NCI-H526 (cell line): ENCODE data around the gene MAGEA2.
"Not testable (repeated sequence)": the region's sequence is repeated elsewhere in the genome, so short reads cannot be mapped to it uniquely, and the experiment has no call there.

ENCODE experiments used
- DNase-seq, 2 experiments: peaks; one replicate each; lab custom pipeline; 2025; lab: John Stamatoyannopoulos, UW

Gene MAGEA2

DNA sequence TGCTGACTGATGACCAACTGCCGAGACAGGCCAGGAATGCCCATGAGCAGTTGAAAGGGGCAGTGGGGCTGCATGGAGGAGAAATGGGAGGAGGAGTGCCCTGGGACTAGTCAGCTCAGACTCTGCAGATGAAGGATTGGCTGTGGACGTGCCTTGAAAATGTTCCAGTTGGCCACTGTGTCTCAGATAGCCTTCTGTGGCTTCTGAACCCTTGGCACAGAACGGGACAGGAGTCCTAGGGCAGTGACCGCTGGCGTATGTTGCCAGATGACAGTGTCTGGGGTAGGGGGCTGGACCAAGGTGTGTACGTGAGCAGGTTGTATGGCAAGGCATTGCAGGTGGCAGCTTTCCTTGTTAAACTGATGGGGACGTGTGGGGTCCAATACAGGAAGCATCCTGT lies 47.1 kb downstream of the MAGEA2 start:
- DNase-seq: not testable (repeated sequence)

- not testable (repeated sequence) for DNase-seq
Measured at GRCh38 chrX:152700390-152700789, 53.3 kb downstream of the MAGEA2 start.
